K562 (cell line): Measurements from ENCODE around the gene RCC1. TPM values are rescaled to one million over a fixed set of nuclear protein-coding genes. Genes with fewer than 3 reads are reported as not detected.

Source experiments
- CTCF ChIP-seq, 3 experiments: IDR thresholded peaks in 2 of 3; conservative IDR thresholded peaks in 1 of 3; 2 replicates each; pipeline ENCODE4 v1.5.1; 2011 to 2012; ENCODE audit warnings: low read length in 3 of 3, mild to moderate bottlenecking in 3 of 3, control low read depth in 2 of 3, improper control_type of control experiment in 1 of 3, inconsistent platforms in 1 of 3, low read depth in 1 of 3, mixed read lengths in 1 of 3, moderate library complexity in 1 of 3; ENCODE audit not compliant: insufficient read depth in 2 of 3
- DNMT1 ChIP-seq: fragments of 450-650 bp; IDR thresholded peaks from 2 replicates; pipeline ENCODE4 v1.6.1; 2016; ENCODE audit warnings: antibody characterized with exemption, mild to moderate bottlenecking
- EP400 ChIP-seq: fragments of 450-650 bp; IDR thresholded peaks from 2 replicates; pipeline ENCODE4 v1.6.1; 2017; ENCODE audit warnings: antibody characterized with exemption, mild to moderate bottlenecking, moderate library complexity
- ETV6 ChIP-seq, 3 experiments: fragments of 150-350 bp in 1 of 3; sonication (generic) in 1 of 3; formaldehyde crosslinking in 1 of 3; IDR thresholded peaks; 2 replicates each; pipeline versions ENCODE4 v1.6.1 to v1.8.0; 2014 to 2022; ENCODE audit warnings: borderline replicate concordance in 2 of 3, low read depth in 2 of 3, antibody characterized with exemption in 1 of 3, low read length in 1 of 3, mild to moderate bottlenecking in 1 of 3, missing genetic modification reagents in 1 of 3
- FIP1L1 ChIP-seq: fragments of 200-400 bp; formaldehyde crosslinking; IDR thresholded peaks from 2 replicates; pipeline ENCODE4 v1.6.1; 2018; ENCODE audit warnings: mild to moderate bottlenecking, low read depth, low read length; ENCODE audit not compliant: poor library complexity, severe bottlenecking
- FOXK1 ChIP-seq: sonication (generic); formaldehyde crosslinking; IDR thresholded peaks from 2 replicates; pipeline ENCODE4 v1.8.0; 2022; ENCODE audit warnings: missing genetic modification reagents, mild to moderate bottlenecking, borderline replicate concordance
- FOXP1 ChIP-seq: sonication (generic); formaldehyde crosslinking; IDR thresholded peaks from 2 replicates; pipeline ENCODE4 v1.8.0; 2022; ENCODE audit warnings: mild to moderate bottlenecking, missing genetic modification reagents
- GTF2E2 ChIP-seq: fragments of 200-800 bp; sonication (Bioruptor generic); IDR thresholded peaks from 2 replicates; pipeline ENCODE4 v1.6.1; 2016; ENCODE audit warnings: missing genetic modification characterization, missing compliant biosample characterization
- JUN ChIP-seq, 2 experiments: sonication (generic) in 1 of 2; formaldehyde crosslinking in 1 of 2; IDR thresholded peaks; 2 replicates each; pipeline versions ENCODE4 v1.6.1 to v1.8.0; 2012 to 2022; ENCODE audit warnings: borderline replicate concordance in 2 of 2, mild to moderate bottlenecking in 2 of 2, improper control_type of control experiment in 1 of 2, low read depth in 1 of 2, low read length in 1 of 2, missing genetic modification reagents in 1 of 2
- JUND ChIP-seq, 2 experiments: IDR thresholded peaks; 2 replicates in 1 of 2; 3 replicates in 1 of 2; pipeline ENCODE4 v1.6.1; 2011; ENCODE audit warnings: borderline replicate concordance in 2 of 2, low read depth in 2 of 2, low read length in 2 of 2, improper control_type of control experiment in 1 of 2, missing biosample characterization in 1 of 2, missing genetic modification characterization in 1 of 2, missing genetic modification reagents in 1 of 2
- KDM1A ChIP-seq, 2 experiments: fragments of 450-650 bp; IDR thresholded peaks; 2 replicates each; pipeline ENCODE4 v1.6.1; 2016; ENCODE audit warnings: mild to moderate bottlenecking in 2 of 2
- NFATC3 ChIP-seq: fragments of 450-650 bp; IDR thresholded peaks from 2 replicates; pipeline ENCODE4 v1.6.1; 2017; ENCODE audit warnings: mild to moderate bottlenecking
- PCBP1 ChIP-seq: fragments of 200-400 bp; formaldehyde crosslinking; IDR thresholded peaks from 2 replicates; pipeline ENCODE4 v1.6.1; 2018; ENCODE audit warnings: mild to moderate bottlenecking, low read depth, low read length; ENCODE audit not compliant: poor library complexity, severe bottlenecking
- POLR2B ChIP-seq: fragments of 450-650 bp; IDR thresholded peaks from 2 replicates; pipeline ENCODE4 v1.6.1; 2018; ENCODE audit warnings: low read depth; ENCODE audit not compliant: partially characterized antibody
- POLR2H ChIP-seq: IDR thresholded peaks from 2 replicates; pipeline ENCODE4 v1.6.1; 2016; ENCODE audit warnings: missing genetic modification characterization, low read depth, mild to moderate bottlenecking, control low read depth, missing compliant biosample characterization, moderate library complexity
- SMAD1 ChIP-seq: fragments of 150-350 bp; IDR thresholded peaks from 2 replicates; pipeline ENCODE4 v1.6.1; 2014; ENCODE audit warnings: low read length, low read depth; ENCODE audit not compliant: partially characterized antibody
- SMC3 ChIP-seq: conservative IDR thresholded peaks from 2 replicates; pipeline ENCODE4 v1.6.1; 2011; ENCODE audit warnings: low read depth, low read length, improper control_type of control experiment; ENCODE audit not compliant: insufficient read depth
- TCF7 ChIP-seq: sonication (generic); IDR thresholded peaks from 2 replicates; pipeline ENCODE4 v1.6.1; 2016; ENCODE audit warnings: antibody characterized with exemption, borderline replicate concordance
- ZBTB43 ChIP-seq: sonication (generic); formaldehyde crosslinking; IDR thresholded peaks from 2 replicates; pipeline ENCODE4 v1.8.0; 2023; ENCODE audit warnings: mild to moderate bottlenecking, missing genetic modification reagents
- ZNF75A ChIP-seq: fragments of 450-650 bp; formaldehyde crosslinking; IDR thresholded peaks from 2 replicates; pipeline ENCODE4 v1.4.0; 2020; ENCODE audit warnings: mild to moderate bottlenecking
- polyA plus RNA-seq, 8 experiments: library from polyadenylated mRNA; depleted of rRNA in 4 of 8; stranded (reverse) in 5 of 8; unstranded in 3 of 8; fragments of >200 nt; fragmentation: Nextera tagmentation in 2 of 8; fragmentation: Illumina TruSeq in 1 of 8; extraction: Ambion mirVana in 2 of 8; extraction: Trizol in 1 of 8; gene quantifications; 2 replicates each; pipeline versions ENCODE4 v1.2.1 to v1.2.3, GENCODE V29; 2011 to 2014; ENCODE audit warnings: inconsistent platforms in 1 of 8, missing spikeins in 1 of 8
- total RNA-seq, 7 experiments: library from RNA; depleted of rRNA in 6 of 7; stranded (reverse); fragments of >200 nt in 6 of 7; fragmentation: Illumina TruSeq in 2 of 7; extraction: Trizol in 2 of 7; gene quantifications; 2 replicates each; pipeline versions ENCODE4 v1.2.1 to v1.2.3, GENCODE V29; 2011 to 2021; ENCODE audit warnings: low replicate concordance in 1 of 7

Gene RCC1
- total and polyA plus RNA-seq, 9 of the 15 experiments (the other 6 are each of a cell fraction or from before 2014, with no cell fraction given) = 16.4 to 202 (median 107) TPM

DNA sequence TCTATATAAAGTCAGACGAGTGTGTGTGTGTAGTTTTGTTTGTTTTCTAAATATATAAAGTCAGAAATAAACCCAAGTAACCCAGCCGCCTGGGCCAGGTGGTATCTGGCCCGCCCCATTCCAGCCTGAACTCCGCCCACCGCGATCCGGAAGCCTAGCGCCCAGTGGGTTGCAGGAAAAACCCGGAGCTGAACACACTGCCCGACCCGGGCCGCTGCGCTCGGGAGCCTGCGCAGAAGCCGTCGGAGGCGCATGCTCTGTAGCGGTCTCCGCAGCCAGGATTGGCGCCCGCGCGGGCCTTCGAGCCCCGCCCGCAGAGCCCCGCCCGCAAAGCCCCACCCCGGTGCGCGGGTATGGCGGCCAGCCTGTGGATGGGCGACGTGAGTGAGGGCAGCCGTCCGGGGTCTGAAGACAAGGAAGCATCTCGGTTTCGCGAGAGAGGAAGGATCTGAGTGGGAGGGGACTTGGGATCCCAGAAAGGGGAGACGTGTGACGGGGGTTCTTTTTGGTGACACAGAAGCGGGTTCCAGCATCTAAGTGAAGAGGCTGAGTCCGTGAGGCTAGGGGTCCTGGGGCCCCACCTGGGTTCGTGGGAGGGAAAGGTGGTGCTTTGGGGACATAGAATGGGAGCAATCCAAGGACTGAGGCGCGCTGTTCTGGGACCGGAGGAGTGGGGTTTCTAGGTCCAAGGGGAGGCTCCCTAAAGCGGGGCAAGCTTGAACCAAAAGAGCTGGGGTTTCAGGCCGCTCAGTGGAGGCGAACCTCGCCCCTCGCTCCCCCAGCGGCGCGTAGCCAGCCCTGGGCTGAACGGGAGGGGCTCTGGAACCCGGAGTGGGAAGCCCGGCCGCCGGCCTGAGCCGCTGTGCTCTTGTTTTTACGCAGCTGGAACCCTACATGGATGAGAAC is 47.2 kb downstream of the RCC1 start, which contains the start of gene TRNAU1AP (continued):
- peak; percentile 88 for TF ChIP-seq POLR2H (tag)
- TF ChIP-seq NFATC3 = no peak; the same call in 1 of the 2 replicates
- TF ChIP-seq FIP1L1 = peak; percentile 98
- no peak for TF ChIP-seq ETV6 (IDR thresholded peaks at IDR 0.05; ENCODE audit: borderline replicate concordance in 1 of 2, low read depth in 2 of 2, low read length in 1 of 2)
- no peak for TF ChIP-seq ETV6 (CRISPR knock-in tag; IDR thresholded peaks at IDR 0.05; ENCODE audit: borderline replicate concordance)
- TF ChIP-seq TCF7 = peak; percentile 83; the same call in 1 of the 2 replicates
- TF ChIP-seq POLR2B = peak; percentile 83
- no peak for TF ChIP-seq FOXK1 (CRISPR knock-in tag)
- peak; percentile 56; the same call in 1 of the 2 replicates for TF ChIP-seq GTF2E2
- no peak for TF ChIP-seq KDM1A (IDR thresholded peaks at IDR 0.05)
- TF ChIP-seq CTCF (IDR thresholded peaks at IDR 0.05 in 2 of 3, conservative IDR thresholded peaks at IDR 0.05 in 1 of 3; ENCODE audit: insufficient read depth in 2 of 3, low read depth in 1 of 3, low read length in 3 of 3) = 0 out of 6 replicates have a peak, but pooled peaks of 1 of the 3 experiments have one; percentile 0
- peak; percentile 90 for TF ChIP-seq EP400
- TF ChIP-seq DNMT1 = no peak
- TF ChIP-seq ZBTB43 (CRISPR knock-in tag) = no peak
- peak; percentile 69 for TF ChIP-seq JUND (IDR thresholded peaks at IDR 0.05; ENCODE audit: borderline replicate concordance, low read depth, low read length)
- no peak; the same call in 2 of the 3 replicates for TF ChIP-seq JUND (tag; IDR thresholded peaks at IDR 0.05; ENCODE audit: borderline replicate concordance, low read depth, low read length)
- TF ChIP-seq ZNF75A (CRISPR knock-in tag) = no peak
- no peak for TF ChIP-seq FOXP1 (CRISPR knock-in tag)
- peak; percentile 75 for TF ChIP-seq SMAD1
- TF ChIP-seq JUN (IDR thresholded peaks at IDR 0.05; ENCODE audit: borderline replicate concordance, low read depth, low read length) = peak; percentile 64; the same call in 1 of the 2 replicates
- TF ChIP-seq JUN (CRISPR knock-in tag; IDR thresholded peaks at IDR 0.05; ENCODE audit: borderline replicate concordance) = peak; percentile 9; the same call in 1 of the 2 replicates
- peak; percentile 87 for TF ChIP-seq PCBP1
- TF ChIP-seq SMC3 = no peak
